Activated naive CD8-positive, alpha-beta T cell treated with anti-CD3 and anti-CD28 coated beads, Interleukin-2, amount 50 U/mL, for 24 hours (primary cell): ENCODE data around the gene GMEB2.
"Not testable (repeated sequence)": the region's sequence is repeated elsewhere in the genome, so short reads cannot be mapped to it uniquely, and the experiment has no call there.

Experiments used
- ATAC-seq: fragments of 150-1000 bp; cut with Tn5 transposase; one replicate; pipeline ENCODE4 v1.10.0; 2021
- DNase-seq: peaks from one replicate; pipeline ENCODE4 v3.0.0; 2021
- H3K27ac Mint-ChIP-seq: one replicate; pipeline ENCODE4 v1.8.0; 2021; ENCODE audit warnings: mild to moderate bottlenecking, mixed read lengths
- H3K27me3 Mint-ChIP-seq: one replicate; pipeline ENCODE4 v1.8.0; 2021; ENCODE audit warnings: mixed read lengths
- H3K36me3 Mint-ChIP-seq: one replicate; pipeline ENCODE4 v1.8.0; 2021; ENCODE audit warnings: low read depth, mixed read lengths
- H3K4me1 Mint-ChIP-seq: one replicate; pipeline ENCODE4 v1.8.0; 2021; ENCODE audit warnings: mixed read lengths
- H3K4me3 Mint-ChIP-seq: one replicate; pipeline ENCODE4 v1.8.0; 2021; ENCODE audit warnings: mild to moderate bottlenecking, moderate library complexity, mixed read lengths
- H3K9me3 Mint-ChIP-seq: one replicate; pipeline ENCODE4 v1.8.0; 2021; ENCODE audit warnings: mixed read lengths

The GMEB2 gene

GRCh38 chr20:63661108-63661507 is 34.2 kb upstream of the GMEB2 start:
- no peak overlapping the region for H3K27ac Mint-ChIP-seq
- H3K36me3 Mint-ChIP-seq: peaks cover 15% of the 10 kb centered on the region
- DNase-seq (no peak), ATAC-seq (no peak)
- H3K9me3 Mint-ChIP-seq: no peaks in the 10 kb centered on the region
- peaks cover 20% of the 10 kb centered on the region for H3K4me1 Mint-ChIP-seq
- no peaks in the 10 kb centered on the region for H3K27me3 Mint-ChIP-seq
- H3K4me3 Mint-ChIP-seq: no peak overlapping the region

GRCh38 chr20:63660622-63661021 is 33.7 kb upstream of the GMEB2 start:
- peaks cover 20% of the 10 kb centered on the region for H3K4me1 Mint-ChIP-seq
- H3K9me3 Mint-ChIP-seq: no peaks in the 10 kb centered on the region
- DNase-seq (no peak), ATAC-seq (no peak)
- H3K27me3 Mint-ChIP-seq: no peaks in the 10 kb centered on the region
- no peak overlapping the region for H3K4me3 Mint-ChIP-seq
- H3K36me3 Mint-ChIP-seq: peaks cover 11% of the 10 kb centered on the region
- H3K27ac Mint-ChIP-seq: no peak overlapping the region

GRCh38 chr20:63660174-63660573 is 33.3 kb upstream of the GMEB2 start:
- H3K27me3 Mint-ChIP-seq, ATAC-seq, H3K9me3 Mint-ChIP-seq, H3K27ac Mint-ChIP-seq, DNase-seq: not testable (repeated sequence)
- peak overlapping the region; percentile 94 for H3K4me3 Mint-ChIP-seq
- H3K4me1 Mint-ChIP-seq: peaks cover 20% of the 10 kb centered on the region
- peaks cover 11% of the 10 kb centered on the region for H3K36me3 Mint-ChIP-seq

- H3K9me3 Mint-ChIP-seq: no peaks in the 10 kb centered on the region
- H3K36me3 Mint-ChIP-seq: peaks cover 11% of the 10 kb centered on the region
- H3K27me3 Mint-ChIP-seq: no peaks in the 10 kb centered on the region
- DNase-seq: no peak
- ATAC-seq: no peak
- H3K4me3 Mint-ChIP-seq: peak overlapping the region; percentile 94
- H3K27ac Mint-ChIP-seq: no peak overlapping the region
- H3K4me1 Mint-ChIP-seq: peaks cover 25% of the 10 kb centered on the region
Observed at GRCh38 chr20:63659370-63659769, 32.5 kb upstream of the GMEB2 start.

- no peak for DNase-seq
- peaks cover 11% of the 10 kb centered on the region for H3K36me3 Mint-ChIP-seq
- H3K27me3 Mint-ChIP-seq: no peaks in the 10 kb centered on the region
- no peak for ATAC-seq
- peak overlapping the region; percentile 94 for H3K4me3 Mint-ChIP-seq
- H3K9me3 Mint-ChIP-seq: no peaks in the 10 kb centered on the region
- peak overlapping the region; percentile 93 for H3K27ac Mint-ChIP-seq
- peaks cover 31% of the 10 kb centered on the region for H3K4me1 Mint-ChIP-seq
Observed at GRCh38 chr20:63658749-63659187, 31.9 kb upstream of the GMEB2 start.

- no peaks in the 10 kb centered on the region for H3K27me3 Mint-ChIP-seq
- peak within 1 kb of the TSS; percentile 93 for H3K27ac Mint-ChIP-seq
- peak; percentile 91 for DNase-seq
- H3K4me3 Mint-ChIP-seq: peak within 1 kb of the TSS; percentile 94
- ATAC-seq: peak; percentile 83
- H3K36me3 Mint-ChIP-seq: peaks cover 11% of the 10 kb centered on the region
- H3K4me1 Mint-ChIP-seq: peaks cover 33% of the 10 kb centered on the region
- H3K9me3 Mint-ChIP-seq: no peaks in the 10 kb centered on the region
Observed at GRCh38 chr20:63657937-63658748, 31.2 kb upstream of the GMEB2 start, which contains the start of gene RTEL1. Gene RTEL1 (plus strand): TSS chr20:63658312. CDS start chr20:63659403, 1,091 bp downstream.

GRCh38 chr20:63657260-63657936 is 30.5 kb upstream of the GMEB2 start:
- Mint-ChIP-seq H3K27me3 (no peaks in the 10 kb centered on the region), H3K36me3 (peaks cover 11% of the 10 kb centered on the region)
- ATAC-seq: no peak

GRCh38 chr20:63656451-63656850 is 29.6 kb upstream of the GMEB2 start:
- Mint-ChIP-seq H3K27me3 (peaks cover 2% of the 10 kb centered on the region), H3K4me1 (peaks cover 36% of the 10 kb centered on the region), H3K4me3 (no peak overlapping the region)

More at GRCh38 chr20:63657260-63657936, 30.5 kb upstream of the GMEB2 start:
- DNase-seq: no peak
- peak overlapping the region; percentile 94 for H3K4me3 Mint-ChIP-seq
- H3K9me3 Mint-ChIP-seq: no peaks in the 10 kb centered on the region
- H3K4me1 Mint-ChIP-seq: peaks cover 33% of the 10 kb centered on the region
- peak overlapping the region; percentile 93 for H3K27ac Mint-ChIP-seq

GRCh38 chr20:63655249-63655648 is 28.3 kb upstream of the GMEB2 start:
- Mint-ChIP-seq H3K27me3 (peaks cover 3% of the 10 kb centered on the region), H3K4me1 (peaks cover 39% of the 10 kb centered on the region), H3K9me3 (no peaks in the 10 kb centered on the region), H3K4me3 (no peak overlapping the region), H3K36me3 (peaks cover 5% of the 10 kb centered on the region), H3K27ac (no peak overlapping the region)
- ATAC-seq (no peak), DNase-seq (no peak)

More at GRCh38 chr20:63656451-63656850, 29.6 kb upstream of the GMEB2 start:
- no peak for DNase-seq
- H3K36me3 Mint-ChIP-seq: peaks cover 8% of the 10 kb centered on the region
- no peak overlapping the region for H3K27ac Mint-ChIP-seq
- ATAC-seq: no peak
- H3K9me3 Mint-ChIP-seq: no peaks in the 10 kb centered on the region

- H3K27ac Mint-ChIP-seq: peak overlapping the region; percentile 46
- no peaks in the 10 kb centered on the region for H3K36me3 Mint-ChIP-seq
- H3K27me3 Mint-ChIP-seq: peaks cover 3% of the 10 kb centered on the region
- H3K9me3 Mint-ChIP-seq: no peaks in the 10 kb centered on the region
- H3K4me1 Mint-ChIP-seq: peaks cover 32% of the 10 kb centered on the region
- peak overlapping the region; percentile 73 for H3K4me3 Mint-ChIP-seq
- ATAC-seq: peak; percentile 0
- DNase-seq: no peak
Observed at GRCh38 chr20:63653974-63654668, 27.2 kb upstream of the GMEB2 start.

GRCh38 chr20:63653041-63653973 is 26.4 kb upstream of the GMEB2 start, which contains the start of gene STMN3:
Gene STMN3 (minus strand): TSS chr20:63653424. CDS start chr20:63653345, 79 bp downstream.
- Mint-ChIP-seq H3K4me3 (peak within 1 kb of the TSS; percentile 73), H3K36me3 (no peaks in the 10 kb centered on the region), H3K4me1 (peaks cover 25% of the 10 kb centered on the region), H3K9me3 (no peaks in the 10 kb centered on the region), H3K27ac (peak within 1 kb of the TSS; percentile 46), H3K27me3 (peaks cover 3% of the 10 kb centered on the region)
- ATAC-seq (peak; percentile 48), DNase-seq (peak; percentile 77)

- H3K9me3 Mint-ChIP-seq: no peaks in the 10 kb centered on the region
- H3K4me1 Mint-ChIP-seq: peaks cover 21% of the 10 kb centered on the region
- peaks cover 3% of the 10 kb centered on the region for H3K27me3 Mint-ChIP-seq
- ATAC-seq (peak; percentile 17), DNase-seq (peak; percentile 44)
- peak overlapping the region; percentile 42 for H3K4me3 Mint-ChIP-seq
- no peak overlapping the region for H3K27ac Mint-ChIP-seq
- no peaks in the 10 kb centered on the region for H3K36me3 Mint-ChIP-seq
Observed at GRCh38 chr20:63652192-63652980, 25.5 kb upstream of the GMEB2 start.

- Mint-ChIP-seq H3K27me3 (peaks cover 3% of the 10 kb centered on the region), H3K4me3 (peak overlapping the region; percentile 71), H3K36me3 (no peaks in the 10 kb centered on the region), H3K9me3 (no peaks in the 10 kb centered on the region), H3K4me1 (peaks cover 20% of the 10 kb centered on the region), H3K27ac (no peak overlapping the region)
- ATAC-seq (no peak), DNase-seq (no peak)
Observed at GRCh38 chr20:63651942-63652191, 25.0 kb upstream of the GMEB2 start.
